T-helper 1 cell (primary cell): Measurements from ENCODE around the gene ALDH1A1.

Experiments used
- DNase-seq, 5 donors: peaks; one replicate each; pipeline ENCODE4 v3.0.0-alpha.2; 2012 to 2020
- total RNA-seq, 4 donors: gene quantifications; one replicate each; lab custom pipeline; 2026; lab: John Stamatoyannopoulos, UW

ALDH1A1 gene
- 0 to 0.30 (median 0) reads per million in 4 donors for total RNA-seq

GRCh38 chr9:72952914-72953313 lies at the start of gene ALDH1A1:
ALDH1A1 (minus strand) TSS chr9:72953053; CDS start chr9:72953000, 53 bp downstream.
- no peak for DNase-seq

- no peak for DNase-seq
Observed at GRCh38 chr9:73001860-73002259, 49.0 kb upstream of the ALDH1A1 start.

GRCh38 chr9:72998363-72998762 lies 45.5 kb upstream of the ALDH1A1 start:
- DNase-seq: no peak

GRCh38 chr9:72997387-72997995 lies 44.6 kb upstream of the ALDH1A1 start:
- DNase-seq: no peak

GRCh38 chr9:72996684-72997314 lies 43.9 kb upstream of the ALDH1A1 start:
- no peak for DNase-seq

GRCh38 chr9:72996114-72996513 lies 43.3 kb upstream of the ALDH1A1 start:
- DNase-seq: no peak

- DNase-seq: no peak
Observed at GRCh38 chr9:72995131-72996024, 42.5 kb upstream of the ALDH1A1 start.

GRCh38 chr9:72991772-72992171 lies 38.9 kb upstream of the ALDH1A1 start:
- no peak for DNase-seq

- DNase-seq: no peak
Observed at GRCh38 chr9:72990397-72991182, 37.7 kb upstream of the ALDH1A1 start.

GRCh38 chr9:72986522-72987116 lies 33.8 kb upstream of the ALDH1A1 start:
- no peak for DNase-seq

- DNase-seq: no peak
Observed at GRCh38 chr9:72985746-72986145, 32.9 kb upstream of the ALDH1A1 start.

GRCh38 chr9:72984991-72985390 lies 32.1 kb upstream of the ALDH1A1 start:
- DNase-seq: no peak

- DNase-seq: no peak
Observed at GRCh38 chr9:72984226-72984947, 31.5 kb upstream of the ALDH1A1 start.

GRCh38 chr9:72983512-72984225 lies 30.8 kb upstream of the ALDH1A1 start:
- no peak for DNase-seq

- DNase-seq: no peak
Observed at GRCh38 chr9:72983056-72983455, 30.2 kb upstream of the ALDH1A1 start.

GRCh38 chr9:72982146-72982799 lies 29.4 kb upstream of the ALDH1A1 start:
- DNase-seq: no peak

- DNase-seq: no peak
Observed at GRCh38 chr9:72981433-72981832, 28.6 kb upstream of the ALDH1A1 start.

GRCh38 chr9:72980600-72981265 lies 27.9 kb upstream of the ALDH1A1 start:
- DNase-seq: no peak

GRCh38 chr9:72980183-72980582 lies 27.3 kb upstream of the ALDH1A1 start:
- DNase-seq: no peak
